Activated T-cell treated with anti-CD3 and anti-CD28 coated beads, Interleukin-2, amount 50 U/mL, for 4 hours (primary cell): Measurements from ENCODE around the gene IBA57. TPM values are rescaled to one million over a fixed set of nuclear protein-coding genes. Genes with fewer than 3 reads are reported as not detected.

ENCODE experiments used
- ATAC-seq, 2 donors: fragments of 200-7000 bp; cut with Tn5 transposase; one replicate each; pipeline ENCODE4 v1.10.0; 2021
- DNase-seq: peaks from one replicate; pipeline ENCODE4 v3.0.0-alpha.2; 2020
- H3K27me3 Mint-ChIP-seq: one replicate; pipeline ENCODE4 v1.8.0; 2021; ENCODE audit warnings: low read depth, mixed read lengths
- H3K36me3 Mint-ChIP-seq: one replicate; pipeline ENCODE4 v1.8.0; 2022; ENCODE audit warnings: mixed read lengths; ENCODE audit not compliant: insufficient read depth
- H3K4me1 Mint-ChIP-seq: one replicate; pipeline ENCODE4 v1.8.0; 2021; ENCODE audit warnings: low read depth, mixed read lengths
- H3K4me3 Mint-ChIP-seq: one replicate; pipeline ENCODE4 v1.8.0; 2021; ENCODE audit warnings: mild to moderate bottlenecking, moderate library complexity, mixed read lengths
- H3K9me3 Mint-ChIP-seq: one replicate; pipeline ENCODE4 v1.8.0; 2021; ENCODE audit warnings: mixed read lengths
- total RNA-seq, 3 donors: library from RNA; stranded (reverse); gene quantifications; one replicate each; pipeline ENCODE4 v1.2.1, GENCODE V29; 2021

IBA57 gene
- total RNA-seq, 3 donors from 2014 or later = 14.5 to 17.6 (median 15.9) TPM

DNA sequence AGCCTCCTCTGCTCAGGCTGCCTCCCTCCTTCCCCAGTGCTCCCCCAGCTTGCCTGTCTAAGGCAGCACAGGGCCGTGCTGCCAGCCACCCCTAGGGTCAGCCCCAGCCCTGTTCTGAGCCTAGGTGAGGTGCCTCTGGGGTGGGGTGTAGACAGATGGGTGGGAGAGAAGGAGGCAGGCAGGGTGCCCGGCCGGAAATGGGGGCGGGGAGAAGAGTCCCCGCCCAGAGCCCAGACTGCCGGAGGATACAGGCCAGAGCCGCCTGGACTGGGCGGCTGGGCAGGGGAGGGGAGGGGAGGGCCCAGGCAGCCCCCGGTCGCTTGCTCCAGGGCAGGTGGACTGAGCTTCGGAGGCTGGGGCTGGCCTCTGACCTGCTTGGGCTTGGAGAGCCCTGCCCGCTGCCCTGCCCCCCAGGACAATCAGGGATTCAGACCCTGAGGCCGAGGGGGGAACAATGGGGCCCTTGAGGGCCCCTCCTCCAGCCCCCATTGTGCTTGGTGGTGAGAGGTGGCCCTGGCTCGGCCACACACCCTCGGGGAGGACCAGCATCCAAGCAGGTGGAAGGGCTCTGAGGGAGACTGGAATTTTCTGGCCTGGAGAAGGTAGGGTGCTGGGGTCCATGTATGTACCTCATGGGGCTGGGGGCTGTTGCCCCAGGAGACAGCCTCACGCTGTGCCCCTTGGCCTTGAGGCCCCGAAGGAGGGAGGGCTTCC, 16.0 kb upstream of the IBA57 start, which contains the start of gene GJC2:
TSS of gene GJC2 (plus strand) at position 525 of the 714 bp plus-strand sequence. CDS start 7,829 bp downstream, outside the sequence.
- H3K4me1 Mint-ChIP-seq = peaks cover 3% of the 10 kb centered on the region
- no peaks in the 10 kb centered on the region for H3K36me3 Mint-ChIP-seq
- DNase-seq (no peak), ATAC-seq (no peak)
- H3K27me3 Mint-ChIP-seq = no peaks in the 10 kb centered on the region
- no peak within 1 kb of the TSS for H3K4me3 Mint-ChIP-seq
- no peaks in the 10 kb centered on the region for H3K9me3 Mint-ChIP-seq

DNA sequence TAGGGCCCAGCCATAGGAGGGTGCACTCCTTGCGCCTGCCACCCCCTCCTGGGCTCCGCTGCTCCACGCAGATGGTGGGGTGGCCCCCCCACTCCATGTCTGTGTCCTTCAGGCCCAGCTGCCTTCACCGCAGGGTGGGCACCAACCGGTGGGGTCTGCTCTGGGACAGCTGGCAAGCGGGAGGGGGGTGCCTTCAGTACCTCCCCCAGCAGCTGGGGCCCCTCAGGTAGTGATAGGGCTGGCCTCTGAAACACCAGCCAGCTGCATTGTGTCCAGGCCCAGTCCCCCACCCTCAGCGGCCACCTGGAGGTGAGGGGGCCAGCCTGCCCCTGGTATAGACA, 15.5 kb upstream of the IBA57 start:
- no peaks in the 10 kb centered on the region for H3K27me3 Mint-ChIP-seq
- ATAC-seq = no peak
- peaks cover 6% of the 10 kb centered on the region for H3K4me1 Mint-ChIP-seq
- H3K4me3 Mint-ChIP-seq = no peak overlapping the region
- H3K36me3 Mint-ChIP-seq = no peaks in the 10 kb centered on the region
- DNase-seq = no peak
- no peaks in the 10 kb centered on the region for H3K9me3 Mint-ChIP-seq

DNA sequence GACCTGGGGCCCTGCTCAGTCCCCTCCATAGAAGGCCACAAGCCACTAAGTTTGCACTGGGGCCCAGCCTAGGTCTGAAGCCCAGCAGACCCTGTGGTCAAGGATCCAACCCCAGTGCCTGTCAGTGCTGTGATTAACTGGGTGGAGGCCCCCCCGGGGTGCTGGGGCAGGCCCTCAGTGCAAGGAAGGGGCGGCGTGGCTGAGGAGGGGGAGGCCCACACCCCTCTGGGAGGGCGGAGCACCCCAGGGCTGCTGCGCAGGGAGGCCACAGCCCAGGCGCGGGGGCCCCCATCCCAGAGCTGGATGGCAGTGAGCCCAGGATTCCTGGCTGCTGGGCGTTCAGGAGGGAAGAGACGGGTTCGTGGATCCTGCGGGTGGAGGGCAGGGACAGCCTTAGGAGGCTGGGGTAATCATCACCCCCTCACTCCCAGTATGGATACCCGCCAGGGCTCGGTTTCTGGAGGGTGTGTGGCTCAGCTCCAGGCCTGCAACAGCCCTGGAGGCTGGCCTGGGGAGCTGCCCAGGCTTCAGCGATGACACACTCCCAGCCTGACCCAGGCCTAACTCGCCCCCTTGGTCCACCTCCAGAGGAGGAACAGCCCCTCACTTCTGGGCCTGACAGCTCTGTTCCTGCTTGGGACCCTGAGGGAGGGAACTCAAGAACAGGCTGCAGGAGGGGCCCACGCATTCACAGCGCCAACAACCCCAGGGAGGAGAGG, 15.0 kb upstream of the IBA57 start:
- peaks cover 7% of the 10 kb centered on the region for H3K4me1 Mint-ChIP-seq
- ATAC-seq (no peak), DNase-seq (no peak)
- H3K27me3 Mint-ChIP-seq = no peaks in the 10 kb centered on the region
- no peaks in the 10 kb centered on the region for H3K9me3 Mint-ChIP-seq
- H3K4me3 Mint-ChIP-seq = no peak overlapping the region
- no peaks in the 10 kb centered on the region for H3K36me3 Mint-ChIP-seq

- ATAC-seq = no peak
- no peak for DNase-seq
- H3K9me3 Mint-ChIP-seq = no peaks in the 10 kb centered on the region
- H3K4me3 Mint-ChIP-seq = no peak overlapping the region
- H3K27me3 Mint-ChIP-seq = no peaks in the 10 kb centered on the region
- no peaks in the 10 kb centered on the region for H3K36me3 Mint-ChIP-seq
- H3K4me1 Mint-ChIP-seq = peaks cover 7% of the 10 kb centered on the region
These were observed 14.3 kb upstream of the IBA57 start for GRCh38 chr1:228151180-228151925.

DNA sequence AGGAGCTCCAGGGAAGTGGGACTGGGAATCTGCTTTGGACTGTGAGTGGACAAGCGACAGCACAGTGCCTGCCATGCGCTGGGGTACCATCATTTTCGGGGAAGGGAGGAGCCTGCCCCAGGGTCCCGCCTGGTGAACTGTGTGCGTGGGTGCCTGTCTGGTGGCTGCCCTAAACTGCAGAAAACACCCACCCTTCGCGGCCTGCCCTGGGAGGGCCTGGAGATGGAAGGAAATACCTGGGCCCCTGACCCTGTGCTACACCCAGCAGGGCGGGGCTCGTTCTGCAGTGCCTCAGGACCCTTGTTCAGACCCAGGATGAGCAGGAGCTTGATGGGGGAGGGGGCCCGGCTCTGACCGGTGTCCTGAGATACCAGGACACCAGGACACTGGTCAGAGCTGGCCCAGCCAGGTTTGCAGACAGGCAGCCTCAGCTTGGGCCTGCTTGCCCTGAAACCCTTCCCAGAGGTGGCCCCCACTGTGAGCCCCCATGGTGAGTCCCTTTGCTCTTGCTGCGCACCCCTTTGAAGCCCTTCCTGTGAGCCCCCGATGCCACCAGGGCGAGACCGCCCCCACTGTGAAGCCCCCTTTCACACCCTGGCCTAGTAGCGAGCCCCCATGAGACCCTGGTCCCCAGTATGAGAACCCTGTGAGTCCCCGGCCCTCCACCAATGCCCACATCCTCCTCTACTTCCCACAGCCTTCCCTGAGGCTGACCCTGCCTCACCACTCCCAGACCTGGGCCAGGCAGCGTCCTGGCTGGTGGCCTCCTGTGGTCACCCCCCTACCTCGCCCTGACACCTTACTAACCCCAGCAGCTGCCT, 13.3 kb upstream of the IBA57 start:
- no peak overlapping the region for H3K4me3 Mint-ChIP-seq
- DNase-seq = no peak

GRCh38 chr1:228152918-228153258, 12.7 kb upstream of the IBA57 start:
- Mint-ChIP-seq H3K36me3 (no peaks in the 10 kb centered on the region), H3K9me3 (no peaks in the 10 kb centered on the region), H3K4me1 (peaks cover 11% of the 10 kb centered on the region), H3K4me3 (no peak overlapping the region), H3K27me3 (no peaks in the 10 kb centered on the region)
- no peak for ATAC-seq
- no peak for DNase-seq

More for the DNA sequence above, 13.3 kb upstream of the IBA57 start:
- H3K4me1 Mint-ChIP-seq = peaks cover 10% of the 10 kb centered on the region
- no peaks in the 10 kb centered on the region for H3K27me3 Mint-ChIP-seq
- no peaks in the 10 kb centered on the region for H3K9me3 Mint-ChIP-seq
- no peak for ATAC-seq
- H3K36me3 Mint-ChIP-seq = no peaks in the 10 kb centered on the region

- DNase-seq (no peak), ATAC-seq (no peak)
- Mint-ChIP-seq H3K4me1 (peaks cover 11% of the 10 kb centered on the region), H3K27me3 (no peaks in the 10 kb centered on the region), H3K36me3 (no peaks in the 10 kb centered on the region), H3K4me3 (no peak overlapping the region), H3K9me3 (no peaks in the 10 kb centered on the region)
These were observed 11.5 kb upstream of the IBA57 start for GRCh38 chr1:228154021-228154669.

GRCh38 chr1:228154670-228155571, 10.7 kb upstream of the IBA57 start:
- no peaks in the 10 kb centered on the region for H3K36me3 Mint-ChIP-seq
- no peaks in the 10 kb centered on the region for H3K9me3 Mint-ChIP-seq
- peak; percentile 36 for DNase-seq

DNA sequence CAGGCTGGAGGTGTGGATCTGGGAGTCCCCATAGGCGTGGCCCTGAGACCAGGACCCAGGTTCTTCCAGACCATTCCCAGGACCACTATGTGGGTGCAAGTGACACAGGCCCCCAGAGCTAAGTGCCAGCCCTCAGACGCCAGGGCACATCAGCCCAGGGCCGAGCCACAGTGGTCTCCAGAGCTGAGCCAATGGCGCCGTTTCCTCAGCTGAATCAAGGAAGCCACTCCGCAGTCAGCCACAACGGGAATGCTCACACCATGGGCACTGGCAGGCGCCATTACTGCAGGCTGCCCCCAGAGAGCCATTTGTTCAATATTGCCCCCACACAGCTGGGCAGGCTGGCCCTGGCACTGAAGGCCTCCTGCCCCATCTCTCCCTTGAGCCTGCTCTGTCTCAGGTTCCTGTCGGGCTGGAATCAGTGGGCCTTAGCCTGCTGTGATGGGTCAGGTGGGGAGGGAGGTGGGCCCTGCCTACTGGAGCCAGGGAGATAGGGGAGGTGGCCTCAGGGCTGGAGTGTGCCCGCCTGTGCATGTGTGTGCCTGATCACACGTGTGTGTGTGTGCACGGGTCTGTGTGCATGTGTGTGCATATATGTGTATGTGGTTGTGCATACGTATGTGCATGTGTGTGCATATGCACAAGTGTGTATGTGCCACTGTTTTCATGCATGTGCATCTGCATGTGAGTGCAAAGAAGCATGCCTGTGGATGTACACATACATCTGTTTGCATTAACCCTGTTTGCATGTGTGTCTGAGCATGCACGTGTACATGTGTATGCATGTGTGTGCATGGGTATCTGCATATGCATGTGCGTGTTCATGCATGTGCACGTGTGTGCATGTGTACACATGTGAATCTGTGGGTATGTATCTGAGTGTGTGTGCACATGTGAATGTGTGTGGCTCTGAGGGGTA, 9.7 kb upstream of the IBA57 start:
- no peak overlapping the region for H3K4me3 Mint-ChIP-seq

More at GRCh38 chr1:228154670-228155571, 10.7 kb upstream of the IBA57 start:
- Mint-ChIP-seq H3K4me3 (no peak overlapping the region), H3K4me1 (peaks cover 11% of the 10 kb centered on the region), H3K27me3 (no peaks in the 10 kb centered on the region)
- peak; percentile 86 to 89 for ATAC-seq

GRCh38 chr1:228156515-228156881, 9.1 kb upstream of the IBA57 start:
- H3K4me3 Mint-ChIP-seq = no peak overlapping the region
- DNase-seq = no peak
- H3K9me3 Mint-ChIP-seq = no peaks in the 10 kb centered on the region
- H3K27me3 Mint-ChIP-seq = no peaks in the 10 kb centered on the region
- H3K4me1 Mint-ChIP-seq = peaks cover 11% of the 10 kb centered on the region
- no peak for ATAC-seq
- no peaks in the 10 kb centered on the region for H3K36me3 Mint-ChIP-seq

More for the DNA sequence above, 9.7 kb upstream of the IBA57 start:
- H3K9me3 Mint-ChIP-seq = no peaks in the 10 kb centered on the region
- ATAC-seq (no peak), DNase-seq (no peak)
- H3K36me3 Mint-ChIP-seq = no peaks in the 10 kb centered on the region
- no peaks in the 10 kb centered on the region for H3K27me3 Mint-ChIP-seq
- H3K4me1 Mint-ChIP-seq = peaks cover 11% of the 10 kb centered on the region

GRCh38 chr1:228156941-228157728, 8.5 kb upstream of the IBA57 start:
- DNase-seq = no peak
- Mint-ChIP-seq H3K27me3 (no peaks in the 10 kb centered on the region), H3K36me3 (no peaks in the 10 kb centered on the region), H3K4me1 (peaks cover 17% of the 10 kb centered on the region), H3K4me3 (no peak overlapping the region), H3K9me3 (no peaks in the 10 kb centered on the region)
- ATAC-seq = peak in 1 of 2 donors; percentile 19
